ENCODE results near the gene PDCD1LG2.

GRCh38 chr9:5557606-5558587 lies 47.6 kb downstream of the PDCD1LG2 start:
- no peak for TF ChIP-seq CTCF (conservative IDR thresholded peaks at IDR 0.05; ENCODE audit: low read depth, low read length)
- TF ChIP-seq EZH2 (IDR thresholded peaks at IDR 0.05; ENCODE audit: borderline replicate concordance, low read depth, low read length, poor library complexity, severe bottlenecking) = no peak
